ENCODE data around the gene NRIP1. TPM values are rescaled to one million over a fixed set of nuclear protein-coding genes. Genes with fewer than 3 reads are reported as not detected.
A peak's percentile ranks its signal among the peaks of the same experiment; 100 is the strongest.

The NRIP1 gene
- total and polyA plus RNA-seq, 2 of the 13 experiments (the other 11 are each of a cell fraction or from before 2014, with no cell fraction given), result 21.0 to 69.0 TPM

- TF ChIP-seq HMGXB3 (CRISPR knock-in tag; IDR thresholded peaks at IDR 0.05; ENCODE audit: borderline replicate concordance) (no peak), ZNF292 (CRISPR knock-in tag; IDR thresholded peaks at IDR 0.05; ENCODE audit: borderline replicate concordance, low read depth) (peak; percentile 51; the same call in 1 of the 2 replicates), MED1 (CRISPR knock-in tag; IDR thresholded peaks at IDR 0.05) (0 out of 2 replicates have a peak, but pooled peaks have one; percentile 19)
Measured at GRCh38 chr21:15065392-15066122, 757 bp upstream of the NRIP1 start (continued).

DNA sequence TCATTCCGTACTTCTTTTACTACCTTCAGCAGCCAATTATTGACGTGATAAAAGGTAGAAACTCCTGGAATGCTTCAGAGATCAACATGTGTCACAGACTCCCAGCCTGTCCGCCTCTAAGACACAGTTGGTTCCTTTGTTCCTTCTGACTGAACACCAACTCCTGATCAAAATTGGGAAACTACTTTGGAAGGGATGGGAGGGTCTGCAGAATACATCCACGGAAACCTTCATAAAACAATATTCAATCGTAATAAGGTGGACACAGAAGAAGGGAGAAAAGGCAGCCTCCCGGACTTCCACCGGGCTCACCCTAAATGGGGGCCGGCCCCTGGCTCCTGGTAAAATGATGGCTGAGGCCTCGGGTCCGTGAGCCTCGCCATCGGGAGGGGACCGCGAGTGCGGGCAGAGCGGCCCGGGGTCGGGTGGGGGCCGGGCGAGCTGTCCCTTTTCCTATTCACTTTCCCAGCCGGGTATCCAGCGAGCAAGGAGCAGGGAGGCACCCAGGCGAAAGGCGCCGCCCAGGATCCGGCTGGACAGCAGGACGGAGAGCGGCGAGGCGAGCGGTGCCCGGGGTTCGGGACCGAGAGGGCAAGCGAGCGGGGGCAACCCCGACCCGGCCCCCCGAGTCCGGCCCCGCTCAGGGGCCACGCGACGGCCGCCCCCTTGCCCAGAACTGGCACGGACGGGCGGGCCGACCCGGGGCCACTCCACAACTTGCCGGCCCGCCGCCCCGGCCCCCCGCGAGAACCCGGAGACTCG is 805 bp downstream of the NRIP1 start:
- H3K4me1 ChIP-seq (ENCODE audit: insufficient read depth, low read length), result peaks cover 53% of the 10 kb centered on the region
- no peaks in the 10 kb centered on the region for H3K9me3 ChIP-seq (ENCODE audit: low read length)
- H3K79me2 ChIP-seq (ENCODE audit: insufficient read depth, low read length), result peaks cover 71% of the 10 kb centered on the region
- H2AFZ ChIP-seq (ENCODE audit: low read length), result no peak overlapping the region
- peaks cover 42% of the 10 kb centered on the region for H4K20me1 ChIP-seq (ENCODE audit: insufficient read depth, low read length)
- no peaks in the 10 kb centered on the region for H3K36me3 ChIP-seq (replicated peaks in 1 of 2; ENCODE audit: control insufficient read depth in 1 of 2, insufficient read depth in 2 of 2, low read length in 2 of 2)
- in situ Hi-C loops (cut with HindIII; ENCODE audit: extremely low pct_ligation_motif_present, low pct_unique_long_range_greater_than_20kb) (loop anchor here (10.0 kb wide), 3 partner anchors 151 to 421 kb away; no protein-coding TSS in a partner anchor), intact Hi-C loops (cut with micrococcal nuclease; ENCODE audit: unreplicated experiment) (loop anchor here (1.0 kb wide), 2 partner anchors 200 to 377 kb away; no protein-coding TSS in a partner anchor)
- ChIA-PET CTCF (ENCODE audit: low intra/inter-chr PET ratio, low total read pairs) (no interaction called here), POLR2A (interaction anchor here (2.2 to 2.6 kb wide), 4 partner anchors 58 to 377 kb away, joined by 10 to 35 read pairs (median 25); no protein-coding TSS in a partner anchor)
- peak overlapping the region; percentile 83 to 95 (median 92) for H3K4me3 ChIP-seq (replicated peaks in 1 of 3; ENCODE audit: insufficient read depth in 1 of 3, low read depth in 2 of 3, low read length in 3 of 3)
- WGBS (ENCODE audit: low lambda C conversion rate), result 1% methylated on average over 18 of the region's 58 CpGs
- ATAC-seq (peak; percentile 7; the same call in 2 of the 3 replicates), FAIRE-seq (no peak), DNase-seq (ENCODE audit: low spot score) (no peak)
- H3K4me2 ChIP-seq (ENCODE audit: low read depth, low read length), result peak overlapping the region; percentile 81
- peaks cover 0 to 4% of the 10 kb centered on the region in 2 experiments; a peak in 1 of 5 replicates for H3K27me3 ChIP-seq (ENCODE audit: control insufficient read depth in 1 of 2, insufficient read depth in 2 of 2, low read length in 2 of 2)
- BruUV-seq (replicated peaks), result no TSS peak
- peak overlapping the region; percentile 97 for H3K9ac ChIP-seq (ENCODE audit: insufficient read depth, low read depth, low read length)
- H3K27ac ChIP-seq (ENCODE audit: extremely low read length, insufficient read depth, low read length), result peak overlapping the region; percentile 95
- TF ChIP-seq REL (CRISPR knock-in tag; conservative IDR thresholded peaks at IDR 0.05) (no peak), AGO2 (optimal IDR thresholded peaks at IDR 0.05; ENCODE audit: low read depth, low read length) (peak; percentile 91), ASH2L (IDR thresholded peaks at IDR 0.05; ENCODE audit: insufficient read length, low read depth, low read length) (peak; percentile 21), ZNF331 (CRISPR knock-in tag; IDR thresholded peaks at IDR 0.05) (no peak), ARNTL (CRISPR knock-in tag; IDR thresholded peaks at IDR 0.05) (no peak), ELK4 (CRISPR knock-in tag; IDR thresholded peaks at IDR 0.05; ENCODE audit: borderline replicate concordance) (no peak), ZFX (CRISPR knock-in tag; IDR thresholded peaks at IDR 0.05; ENCODE audit: low read depth) (peak; percentile 44), NCOA5 (CRISPR knock-in tag; IDR thresholded peaks at IDR 0.05) (no peak), RBFOX2 (IDR thresholded peaks at IDR 0.05; ENCODE audit: low read depth, low read length) (peak; percentile 71)
- TF ChIP-seq, protein P1, sequence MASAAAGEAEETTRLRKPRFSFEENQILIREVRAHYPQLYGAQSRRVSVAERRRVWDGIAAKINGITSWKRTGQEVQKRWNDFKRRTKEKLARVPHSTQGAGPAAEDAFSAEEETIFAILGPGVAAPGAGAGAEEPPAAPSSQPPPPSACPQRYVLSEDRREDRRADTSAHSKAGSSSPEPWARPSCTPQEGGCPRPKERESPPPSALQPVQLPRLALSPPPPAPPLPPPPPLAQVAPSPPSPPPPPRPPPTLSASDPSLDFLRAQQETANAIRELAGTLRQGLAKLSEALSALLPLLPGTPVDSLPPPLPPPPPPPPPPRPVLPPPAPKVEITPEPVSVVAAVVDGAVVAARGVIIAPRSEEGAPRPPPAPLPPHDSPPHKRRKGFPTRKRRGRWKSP (CRISPR knock-in tag; IDR thresholded peaks at IDR 0.05), result 0 out of 2 replicates have a peak, but pooled peaks have one; percentile 1

Data from HepG2 (cell line).